GM23338 (cell line): ENCODE measurements around the gene RAET1G.

Source experiments
- EZH2 ChIP-seq: fragments of 200-600 bp; sonication (generic); IDR thresholded peaks from one replicate; pipeline ENCODE4 v1.8.0; 2017; ENCODE audit warnings: antibody characterized with exemption, mild to moderate bottlenecking, low read depth; ENCODE audit not compliant: unreplicated experiment
- POLR2AphosphoS5 ChIP-seq: IDR thresholded peaks from 2 replicates; pipeline ENCODE4 v1.6.1; 2016; ENCODE audit warnings: antibody characterized with exemption, low read depth
- ZNF331 ChIP-seq: fragments of 250-450 bp; sonication (Bioruptor Pico); IDR thresholded peaks from 2 replicates; pipeline ENCODE4 v1.5.0; 2020; ENCODE audit warnings: low read depth, mild to moderate bottlenecking, moderate library complexity
- TF ChIP-seq, protein P1 (sequence below): fragments of 250-450 bp; sonication (Bioruptor Pico); IDR thresholded peaks from 2 replicates; pipeline ENCODE4 v1.5.0; 2020; ENCODE audit warnings: mild to moderate bottlenecking, moderate library complexity
- TF ChIP-seq, protein P2 (sequence below), 2 experiments: fragments of 200-600 bp in 1 of 2; sonication (generic) in 1 of 2; conservative IDR thresholded peaks; 2 replicates each; pipeline versions ENCODE4 v1.5.1 to v1.6.1; 2016 to 2017; ENCODE audit warnings: antibody characterized with exemption in 2 of 2, low read depth in 2 of 2, mild to moderate bottlenecking in 2 of 2, moderate library complexity in 1 of 2

DNA sequence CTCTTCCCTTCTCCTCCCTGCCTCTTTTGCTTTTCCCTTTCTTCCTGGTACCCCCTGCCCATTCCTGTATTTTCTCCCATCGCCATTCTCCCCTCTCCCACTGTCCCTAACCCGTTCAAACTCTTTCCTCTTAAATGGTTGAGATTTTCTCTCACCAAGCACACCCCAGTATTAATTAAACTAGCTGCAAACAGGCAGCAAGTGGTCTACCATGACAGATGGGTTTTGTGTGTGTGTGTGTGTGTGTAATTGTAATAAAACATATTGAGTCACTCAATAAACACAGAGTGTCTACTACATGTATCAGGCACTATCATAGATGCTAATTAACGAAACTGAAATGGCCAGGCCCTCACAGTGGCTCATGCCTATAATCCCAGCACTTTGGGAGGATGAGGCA, 31.7 kb downstream of the RAET1G start:
- TF ChIP-seq EZH2: no peak
- TF ChIP-seq, protein P1, sequence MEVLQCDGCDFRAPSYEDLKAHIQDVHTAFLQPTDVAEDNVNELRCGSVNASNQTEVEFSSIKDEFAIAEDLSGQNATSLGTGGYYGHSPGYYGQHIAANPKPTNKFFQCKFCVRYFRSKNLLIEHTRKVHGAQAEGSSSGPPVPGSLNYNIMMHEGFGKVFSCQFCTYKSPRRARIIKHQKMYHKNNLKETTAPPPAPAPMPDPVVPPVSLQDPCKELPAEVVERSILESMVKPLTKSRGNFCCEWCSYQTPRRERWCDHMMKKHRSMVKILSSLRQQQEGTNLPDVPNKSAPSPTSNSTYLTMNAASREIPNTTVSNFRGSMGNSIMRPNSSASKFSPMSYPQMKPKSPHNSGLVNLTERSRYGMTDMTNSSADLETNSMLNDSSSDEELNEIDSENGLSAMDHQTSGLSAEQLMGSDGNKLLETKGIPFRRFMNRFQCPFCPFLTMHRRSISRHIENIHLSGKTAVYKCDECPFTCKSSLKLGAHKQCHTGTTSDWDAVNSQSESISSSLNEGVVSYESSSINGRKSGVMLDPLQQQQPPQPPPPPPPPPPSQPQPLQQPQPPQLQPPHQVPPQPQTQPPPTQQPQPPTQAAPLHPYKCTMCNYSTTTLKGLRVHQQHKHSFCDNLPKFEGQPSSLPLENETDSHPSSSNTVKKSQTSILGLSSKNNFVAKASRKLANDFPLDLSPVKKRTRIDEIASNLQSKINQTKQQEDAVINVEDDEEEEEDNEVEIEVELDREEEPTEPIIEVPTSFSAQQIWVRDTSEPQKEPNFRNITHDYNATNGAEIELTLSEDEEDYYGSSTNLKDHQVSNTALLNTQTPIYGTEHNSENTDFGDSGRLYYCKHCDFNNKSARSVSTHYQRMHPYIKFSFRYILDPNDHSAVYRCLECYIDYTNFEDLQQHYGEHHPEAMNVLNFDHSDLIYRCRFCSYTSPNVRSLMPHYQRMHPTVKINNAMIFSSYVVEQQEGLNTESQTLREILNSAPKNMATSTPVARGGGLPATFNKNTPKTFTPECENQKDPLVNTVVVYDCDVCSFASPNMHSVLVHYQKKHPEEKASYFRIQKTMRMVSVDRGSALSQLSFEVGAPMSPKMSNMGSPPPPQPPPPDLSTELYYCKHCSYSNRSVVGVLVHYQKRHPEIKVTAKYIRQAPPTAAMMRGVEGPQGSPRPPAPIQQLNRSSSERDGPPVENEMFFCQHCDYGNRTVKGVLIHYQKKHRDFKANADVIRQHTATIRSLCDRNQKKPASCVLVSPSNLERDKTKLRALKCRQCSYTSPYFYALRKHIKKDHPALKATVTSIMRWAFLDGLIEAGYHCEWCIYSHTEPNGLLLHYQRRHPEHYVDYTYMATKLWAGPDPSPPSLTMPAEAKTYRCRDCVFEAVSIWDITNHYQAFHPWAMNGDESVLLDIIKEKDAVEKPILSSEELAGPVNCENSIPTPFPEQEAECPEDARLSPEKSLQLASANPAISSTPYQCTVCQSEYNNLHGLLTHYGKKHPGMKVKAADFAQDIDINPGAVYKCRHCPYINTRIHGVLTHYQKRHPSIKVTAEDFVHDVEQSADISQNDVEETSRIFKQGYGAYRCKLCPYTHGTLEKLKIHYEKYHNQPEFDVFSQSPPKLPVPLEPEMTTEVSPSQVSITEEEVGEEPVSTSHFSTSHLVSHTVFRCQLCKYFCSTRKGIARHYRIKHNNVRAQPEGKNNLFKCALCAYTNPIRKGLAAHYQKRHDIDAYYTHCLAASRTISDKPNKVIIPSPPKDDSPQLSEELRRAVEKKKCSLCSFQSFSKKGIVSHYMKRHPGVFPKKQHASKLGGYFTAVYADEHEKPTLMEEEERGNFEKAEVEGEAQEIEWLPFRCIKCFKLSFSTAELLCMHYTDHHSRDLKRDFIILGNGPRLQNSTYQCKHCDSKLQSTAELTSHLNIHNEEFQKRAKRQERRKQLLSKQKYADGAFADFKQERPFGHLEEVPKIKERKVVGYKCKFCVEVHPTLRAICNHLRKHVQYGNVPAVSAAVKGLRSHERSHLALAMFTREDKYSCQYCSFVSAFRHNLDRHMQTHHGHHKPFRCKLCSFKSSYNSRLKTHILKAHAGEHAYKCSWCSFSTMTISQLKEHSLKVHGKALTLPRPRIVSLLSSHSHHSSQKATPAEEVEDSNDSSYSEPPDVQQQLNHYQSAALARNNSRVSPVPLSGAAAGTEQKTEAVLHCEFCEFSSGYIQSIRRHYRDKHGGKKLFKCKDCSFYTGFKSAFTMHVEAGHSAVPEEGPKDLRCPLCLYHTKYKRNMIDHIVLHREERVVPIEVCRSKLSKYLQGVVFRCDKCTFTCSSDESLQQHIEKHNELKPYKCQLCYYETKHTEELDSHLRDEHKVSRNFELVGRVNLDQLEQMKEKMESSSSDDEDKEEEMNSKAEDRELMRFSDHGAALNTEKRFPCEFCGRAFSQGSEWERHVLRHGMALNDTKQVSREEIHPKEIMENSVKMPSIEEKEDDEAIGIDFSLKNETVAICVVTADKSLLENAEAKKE (CRISPR knock-in tag): no peak
- TF ChIP-seq ZNF331 (CRISPR knock-in tag): no peak
- no peak for TF ChIP-seq POLR2AphosphoS5
- TF ChIP-seq, protein P2, sequence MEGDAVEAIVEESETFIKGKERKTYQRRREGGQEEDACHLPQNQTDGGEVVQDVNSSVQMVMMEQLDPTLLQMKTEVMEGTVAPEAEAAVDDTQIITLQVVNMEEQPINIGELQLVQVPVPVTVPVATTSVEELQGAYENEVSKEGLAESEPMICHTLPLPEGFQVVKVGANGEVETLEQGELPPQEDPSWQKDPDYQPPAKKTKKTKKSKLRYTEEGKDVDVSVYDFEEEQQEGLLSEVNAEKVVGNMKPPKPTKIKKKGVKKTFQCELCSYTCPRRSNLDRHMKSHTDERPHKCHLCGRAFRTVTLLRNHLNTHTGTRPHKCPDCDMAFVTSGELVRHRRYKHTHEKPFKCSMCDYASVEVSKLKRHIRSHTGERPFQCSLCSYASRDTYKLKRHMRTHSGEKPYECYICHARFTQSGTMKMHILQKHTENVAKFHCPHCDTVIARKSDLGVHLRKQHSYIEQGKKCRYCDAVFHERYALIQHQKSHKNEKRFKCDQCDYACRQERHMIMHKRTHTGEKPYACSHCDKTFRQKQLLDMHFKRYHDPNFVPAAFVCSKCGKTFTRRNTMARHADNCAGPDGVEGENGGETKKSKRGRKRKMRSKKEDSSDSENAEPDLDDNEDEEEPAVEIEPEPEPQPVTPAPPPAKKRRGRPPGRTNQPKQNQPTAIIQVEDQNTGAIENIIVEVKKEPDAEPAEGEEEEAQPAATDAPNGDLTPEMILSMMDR (conservative IDR thresholded peaks at IDR 0.05; ENCODE audit: low read depth in 2 of 2): no peak
